Measurements from ENCODE around the gene DPP9.
"Not testable (repeated sequence)": the region's sequence is repeated elsewhere in the genome, so short reads cannot be mapped to it uniquely, and the experiment has no call there.

Gene DPP9

DNA sequence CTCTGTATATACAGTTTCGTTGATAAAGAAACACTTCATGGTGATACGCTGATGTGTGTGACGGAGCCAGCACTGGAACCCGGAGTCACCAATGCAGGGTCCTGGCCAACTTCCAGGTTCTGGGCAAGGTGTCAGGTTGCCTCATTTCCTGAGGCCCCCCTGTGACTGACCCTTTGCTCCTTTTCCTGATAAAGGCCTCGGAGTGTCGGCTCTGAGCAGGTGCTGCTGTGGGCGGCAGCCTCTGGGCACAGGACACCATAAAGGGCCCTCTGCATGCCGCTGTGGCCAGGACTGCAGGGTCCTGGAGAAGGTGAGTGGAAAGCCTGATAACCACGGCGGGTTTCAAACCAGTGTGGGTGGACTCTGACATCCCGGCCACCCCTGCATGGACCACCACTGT lies 36.2 kb downstream of the DPP9 start:
- DNase-seq (ENCODE audit: low read depth) = no peak

DNA sequence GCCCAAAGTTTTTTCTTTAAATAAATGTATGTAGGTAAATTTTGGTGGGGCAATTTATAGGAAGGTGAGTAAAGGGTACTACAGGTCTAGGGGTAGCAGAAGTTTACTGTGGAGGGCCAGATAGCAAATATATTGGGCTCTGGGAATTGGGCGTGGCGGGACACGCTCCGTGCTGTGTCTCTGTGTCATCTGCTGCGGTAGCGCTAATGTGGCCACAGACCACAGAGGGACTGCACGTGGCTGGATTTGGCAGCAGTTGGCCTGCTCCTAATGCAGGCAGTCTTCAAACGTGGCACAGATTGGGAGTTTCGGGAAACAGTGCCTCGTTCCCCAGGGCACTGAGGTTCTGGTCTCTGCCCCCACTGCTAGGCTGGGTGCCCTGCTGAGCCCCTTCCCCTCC lies 36.9 kb downstream of the DPP9 start:
- DNase-seq (ENCODE audit: low read depth) = no peak

GRCh38 chr19:4684312-4685095 lies 39.1 kb downstream of the DPP9 start:
- no peak for DNase-seq (ENCODE audit: low read depth)

DNA sequence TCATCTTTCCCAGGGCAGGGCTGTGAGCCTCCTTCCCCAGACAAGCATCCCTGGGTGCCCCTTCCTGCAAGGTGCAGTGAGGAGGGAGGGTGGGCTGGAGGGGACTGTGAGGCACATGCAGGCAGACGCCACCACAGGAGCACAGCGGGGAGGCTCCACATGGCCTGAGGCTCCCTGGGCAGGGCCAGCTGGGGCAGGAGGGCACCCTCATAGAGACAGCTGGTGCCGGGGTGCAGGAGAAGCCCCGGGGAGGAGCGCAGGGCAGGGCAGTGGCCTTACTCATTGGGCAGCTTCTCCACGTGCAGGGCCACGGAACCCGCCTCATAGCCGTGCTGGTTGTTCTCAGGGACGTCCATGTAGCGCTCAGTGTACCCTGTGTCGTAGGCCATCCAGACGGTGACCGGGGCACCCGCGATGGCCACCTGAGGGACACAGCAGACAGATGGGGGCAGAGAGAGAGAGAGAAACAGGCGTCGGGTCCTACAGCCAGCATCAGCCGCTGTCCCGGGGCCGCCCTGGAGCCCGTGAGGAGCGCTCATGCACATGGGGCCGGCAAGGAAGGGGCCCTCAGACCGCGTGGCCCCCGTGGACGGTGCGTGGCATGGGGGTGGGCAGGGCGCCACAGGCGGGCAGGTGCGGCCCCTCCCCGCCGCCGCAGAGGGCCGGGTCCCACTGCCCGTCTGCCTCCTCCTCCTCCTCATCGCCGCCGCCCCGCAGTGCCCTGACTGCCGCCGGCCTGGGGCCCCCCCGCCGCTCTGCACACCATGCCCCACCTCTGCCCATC lies 41.0 kb downstream of the DPP9 start:
- DNase-seq (ENCODE audit: low read depth) = no peak

- not testable (repeated sequence) for DNase-seq (ENCODE audit: low read depth)
Observed at GRCh38 chr19:4680021-4680420, 43.6 kb downstream of the DPP9 start.

DNA sequence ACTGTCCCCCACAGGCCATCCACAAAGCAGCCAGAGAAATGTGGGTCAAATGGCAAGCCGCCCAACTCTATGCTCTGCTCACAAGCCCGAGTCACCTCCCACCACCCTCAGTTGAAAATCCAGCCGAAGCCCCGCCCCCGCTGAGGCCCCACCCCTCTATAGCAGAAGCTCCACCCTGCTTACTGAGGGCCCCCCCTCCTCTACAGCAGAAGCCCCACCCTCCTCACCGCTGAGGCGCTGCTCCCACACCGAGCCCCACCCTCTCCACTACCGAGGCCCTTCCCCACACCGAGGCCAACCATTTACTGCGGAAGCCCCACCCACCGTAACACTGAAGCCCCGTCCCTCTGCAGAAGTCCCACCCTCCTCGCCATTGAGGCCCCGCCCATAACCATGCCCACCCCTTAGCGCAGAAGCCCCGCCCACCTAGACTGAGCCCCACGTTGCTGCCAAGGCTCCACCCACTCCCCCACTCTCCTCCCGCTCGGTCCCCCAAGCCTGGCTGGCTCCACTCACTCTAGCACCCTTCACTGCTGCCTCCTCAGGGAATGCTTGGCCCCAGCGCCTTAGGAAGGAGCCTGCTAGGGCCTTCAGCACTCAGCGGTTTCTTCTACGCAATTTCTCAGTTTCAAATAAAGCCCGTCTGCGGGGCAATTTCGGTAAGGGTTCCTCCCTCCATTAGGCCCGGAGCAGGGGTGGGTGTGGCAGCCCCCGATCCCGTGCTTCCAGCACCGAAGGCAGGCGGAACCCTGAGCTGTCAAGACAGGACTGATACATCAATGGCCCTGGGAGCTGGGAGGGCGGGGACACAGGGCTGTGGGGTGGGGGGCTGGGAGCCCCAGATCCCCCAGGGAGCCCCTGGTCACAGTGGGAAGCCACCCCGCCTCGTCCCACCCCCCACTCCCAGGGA lies 44.5 kb downstream of the DPP9 start:
- no peak for DNase-seq (ENCODE audit: low read depth)

- peak; percentile 38 for DNase-seq (ENCODE audit: low read depth)
Observed at GRCh38 chr19:4676955-4677731, 46.5 kb downstream of the DPP9 start.

GRCh38 chr19:4675346-4675745 lies 48.3 kb downstream of the DPP9 start:
- no peak for DNase-seq (ENCODE audit: low read depth)

- no peak for DNase-seq (ENCODE audit: low read depth)
Observed at GRCh38 chr19:4673726-4674125, 49.9 kb downstream of the DPP9 start.

DNA sequence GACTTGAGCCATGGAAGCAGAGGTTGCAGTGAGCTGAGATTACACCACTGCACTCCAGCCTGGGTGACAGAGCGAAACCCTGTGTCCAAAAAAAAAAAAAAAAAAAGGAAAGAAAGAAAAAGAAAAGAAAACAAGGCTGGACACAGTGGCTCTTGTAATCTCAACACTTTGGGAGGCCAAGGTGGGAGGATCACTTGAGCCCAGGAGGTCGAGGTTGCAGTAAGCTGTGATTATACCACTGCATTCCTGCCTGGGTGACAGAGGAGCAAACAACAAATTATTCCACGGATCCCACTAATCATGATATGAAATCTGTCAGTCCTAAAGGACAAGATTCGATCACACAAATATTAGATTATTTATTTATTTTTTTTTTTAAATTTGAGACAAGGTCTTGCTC lies 50.4 kb downstream of the DPP9 start:
- DNase-seq (ENCODE audit: low read depth) = no peak

DNA sequence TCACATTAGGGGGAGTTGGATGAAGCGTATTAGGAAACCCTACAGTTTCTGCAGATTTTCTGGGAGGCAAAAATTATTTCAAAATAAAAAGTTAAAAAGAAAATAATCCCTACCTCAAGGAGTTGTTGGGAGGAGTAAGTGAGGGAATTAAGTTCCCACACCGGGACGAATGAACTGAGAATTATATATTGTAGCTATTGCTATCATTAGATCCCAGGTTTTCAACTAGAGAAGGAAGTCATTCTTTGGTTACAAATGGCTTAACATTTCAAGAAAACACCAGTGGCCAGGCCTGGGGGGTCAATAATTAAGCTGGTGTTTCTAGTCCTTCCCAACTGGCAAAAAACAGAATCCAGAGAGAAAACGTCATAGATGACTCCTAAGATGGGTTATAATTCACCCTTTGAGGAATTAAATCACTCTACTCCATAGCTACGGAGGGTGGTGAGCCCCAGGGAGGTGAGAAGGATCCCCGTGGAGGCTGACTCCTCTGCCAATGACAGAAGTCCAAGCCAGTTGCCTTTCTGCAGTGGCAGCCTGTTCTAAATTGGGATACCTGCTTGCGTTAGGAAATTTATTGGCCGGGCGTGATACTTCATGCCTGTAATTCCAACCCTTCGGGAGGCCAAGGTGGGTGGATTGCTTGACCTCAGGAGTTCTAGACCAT lies 52.3 kb downstream of the DPP9 start:
- no peak for DNase-seq (ENCODE audit: low read depth)

DNA sequence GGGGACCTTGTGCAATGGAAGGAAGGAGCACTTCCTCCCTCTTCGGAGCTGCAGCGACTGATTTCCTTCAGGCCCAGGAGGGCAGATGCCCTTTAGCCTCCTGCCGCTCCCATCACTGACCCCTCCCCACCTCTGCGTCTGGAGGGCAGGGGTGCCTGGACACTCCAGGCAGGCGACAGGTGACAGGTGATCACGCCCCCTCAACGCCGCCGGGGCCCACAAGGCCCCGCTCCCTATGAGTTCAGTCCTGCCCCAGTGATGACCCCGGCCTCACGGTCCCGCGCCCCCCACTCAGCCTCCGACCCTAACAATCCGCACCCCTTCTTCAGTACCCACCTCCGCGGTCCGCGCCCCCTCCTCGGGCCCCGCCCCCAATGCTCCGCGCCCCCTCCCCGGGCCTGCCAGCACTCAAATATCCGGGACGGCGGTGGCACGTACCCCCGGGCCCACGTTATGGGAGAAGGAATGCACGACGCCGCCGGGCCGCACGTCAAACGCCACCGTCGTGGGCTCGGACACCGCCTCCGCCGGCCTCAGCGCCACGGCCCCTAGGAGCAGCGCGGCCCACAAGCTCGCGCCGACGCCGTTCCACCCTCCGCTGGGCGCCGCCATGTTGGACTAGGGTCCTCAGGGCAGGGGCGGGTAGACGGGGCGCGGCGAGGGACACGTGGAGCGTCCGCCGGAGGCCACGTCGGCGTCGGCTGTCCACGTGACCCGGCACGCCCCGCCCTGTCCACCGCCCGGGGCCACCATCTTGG lies 53.7 kb downstream of the DPP9 start, which contains the start of gene MYDGF:
MYDGF (minus strand) TSS at position 620 of the 758 bp plus-strand sequence; CDS start at position 612, 8 bp downstream.
- DNase-seq (ENCODE audit: low read depth) = peak; percentile 89

GRCh38 chr19:4664642-4665041 lies 59.0 kb downstream of the DPP9 start:
- no peak for DNase-seq (ENCODE audit: low read depth)

GRCh38 chr19:4662812-4663211 lies 60.8 kb downstream of the DPP9 start:
- no peak for DNase-seq (ENCODE audit: low read depth)

DNA sequence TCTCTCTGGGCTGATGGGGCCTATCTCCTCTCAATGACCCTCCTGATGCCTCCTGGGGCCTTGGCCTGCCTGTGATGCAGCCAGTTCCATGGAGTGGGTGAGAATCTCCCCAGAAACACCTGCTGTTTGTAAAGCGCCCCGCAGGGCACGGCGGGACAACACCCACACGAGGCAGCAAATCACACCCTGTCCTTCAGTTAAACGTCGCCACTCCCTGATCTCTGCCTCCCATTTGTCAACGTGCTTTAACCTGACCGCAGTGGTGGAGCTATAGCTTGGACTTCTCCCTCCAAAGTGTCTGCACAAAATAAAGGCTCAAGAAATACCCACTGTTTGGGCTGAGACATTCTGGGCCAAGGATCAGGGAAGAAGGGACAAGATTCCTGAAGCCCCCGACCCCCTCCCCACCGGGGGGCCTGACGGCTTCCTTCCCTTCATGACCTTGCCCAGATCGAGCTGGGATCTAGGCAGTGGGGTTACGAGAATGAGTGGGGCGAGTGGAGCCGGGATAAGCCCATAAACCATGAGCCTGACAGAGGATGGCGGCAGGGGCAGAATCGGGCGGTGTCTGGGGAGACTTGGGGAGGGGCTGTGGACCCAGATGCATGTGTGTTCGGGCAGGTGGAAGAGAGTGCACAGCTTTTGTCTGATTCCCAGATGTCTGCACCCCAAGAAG lies 61.5 kb downstream of the DPP9 start:
- no peak for DNase-seq (ENCODE audit: low read depth)

- DNase-seq (ENCODE audit: low read depth) = no peak
Observed at GRCh38 chr19:4660993-4661392, 62.6 kb downstream of the DPP9 start.

GRCh38 chr19:4660181-4660791 lies 63.4 kb downstream of the DPP9 start:
- no peak for DNase-seq (ENCODE audit: low read depth)

DNA sequence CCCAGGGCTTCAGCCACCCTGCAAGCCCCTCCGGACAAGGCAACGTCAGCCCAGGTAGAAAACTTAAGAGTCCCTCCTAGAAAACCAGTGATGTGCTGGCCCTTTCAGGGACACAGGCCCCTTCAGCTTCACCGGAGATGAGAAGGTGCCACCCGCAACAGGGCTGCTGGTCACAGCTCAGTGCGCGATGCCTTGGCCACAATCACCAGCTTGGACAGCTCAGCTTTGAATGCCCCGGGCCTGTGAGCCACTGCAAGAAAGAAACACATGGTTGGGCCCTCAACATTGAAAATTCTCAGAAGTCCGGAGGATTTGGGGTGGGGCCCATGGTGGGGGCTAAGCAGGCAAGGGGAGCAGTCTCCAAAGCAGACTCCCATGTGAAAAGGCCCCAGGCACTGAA lies 65.8 kb downstream of the DPP9 start:
- DNase-seq (ENCODE audit: low read depth) = no peak

GRCh38 chr19:4657262-4657661 lies 66.4 kb downstream of the DPP9 start:
- no peak for DNase-seq (ENCODE audit: low read depth)
